GM12873 (cell line): Measurements from ENCODE around the gene HNRNPC.

Experiments
- CTCF ChIP-seq: IDR thresholded peaks from 2 replicates; pipeline ENCODE4 v1.5.1; 2012; ENCODE audit warnings: low read depth, mild to moderate bottlenecking, moderate library complexity, low read length, control low read depth; ENCODE audit not compliant: insufficient read depth; ENCODE audit errors: missing control alignments

The HNRNPC gene

GRCh38 chr14:21208554-21208953, 60.7 kb downstream of the HNRNPC start:
- no peak for TF ChIP-seq CTCF

- TF ChIP-seq CTCF = no peak
Observed at GRCh38 chr14:21206753-21207684, 62.2 kb downstream of the HNRNPC start.

- no peak for TF ChIP-seq CTCF
Observed at GRCh38 chr14:21205678-21206581, 63.3 kb downstream of the HNRNPC start.

GRCh38 chr14:21205026-21205677, 64.1 kb downstream of the HNRNPC start:
- TF ChIP-seq CTCF = no peak

GRCh38 chr14:21204167-21205025, 64.8 kb downstream of the HNRNPC start:
- TF ChIP-seq CTCF = no peak

- no peak for TF ChIP-seq CTCF
Observed at GRCh38 chr14:21203470-21204166, 65.6 kb downstream of the HNRNPC start.
